ENCODE data around the gene KIF6.

KIF6 gene

DNA sequence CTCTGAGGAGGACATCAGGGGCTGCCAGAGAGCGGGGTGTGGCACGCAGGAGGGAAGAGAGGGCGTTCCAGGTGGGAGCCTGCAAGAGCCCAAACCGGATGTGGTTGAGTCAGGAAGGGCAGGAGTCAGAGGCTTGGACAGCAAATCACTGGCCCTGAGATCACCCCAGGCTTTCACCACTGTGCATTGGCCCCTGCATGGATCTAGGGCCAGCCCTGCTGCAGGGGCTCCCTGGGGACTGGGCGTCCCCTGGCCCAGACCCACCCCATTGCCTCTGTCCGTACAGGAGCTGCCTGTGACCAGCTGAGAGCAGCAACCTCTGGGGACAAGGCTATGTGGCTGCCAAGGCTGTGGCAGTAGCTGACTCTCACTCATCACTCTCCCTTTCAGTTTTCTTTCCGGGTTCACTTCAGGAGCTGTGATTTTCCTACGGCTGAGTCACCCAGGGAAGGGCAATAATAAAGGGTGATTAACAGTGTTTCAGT lies 444.9 kb downstream of the KIF6 start:
- DNase-seq (no peak), ATAC-seq (replicated peaks) (no peak)
- Mint-ChIP-seq H3K27ac (no peak overlapping the region), H3K27me3 (peaks cover 12 to 31% of the 10 kb centered on the region in 2 donors), H3K4me1 (ENCODE audit: low read depth in 2 of 2) (no peaks in the 10 kb centered on the region), H3K36me3 (ENCODE audit: insufficient read depth) (no peaks in the 10 kb centered on the region), H3K9me3 (no peaks in the 10 kb centered on the region), H3K4me3 (no peak overlapping the region)

Measured in effector memory CD8-positive, alpha-beta T cell (primary cell).